Measurements from ENCODE around the gene CCDC7.
"Not testable (repeated sequence)": the region's sequence is repeated elsewhere in the genome, so short reads cannot be mapped to it uniquely, and the experiment has no call there.

CCDC7 gene

DNA sequence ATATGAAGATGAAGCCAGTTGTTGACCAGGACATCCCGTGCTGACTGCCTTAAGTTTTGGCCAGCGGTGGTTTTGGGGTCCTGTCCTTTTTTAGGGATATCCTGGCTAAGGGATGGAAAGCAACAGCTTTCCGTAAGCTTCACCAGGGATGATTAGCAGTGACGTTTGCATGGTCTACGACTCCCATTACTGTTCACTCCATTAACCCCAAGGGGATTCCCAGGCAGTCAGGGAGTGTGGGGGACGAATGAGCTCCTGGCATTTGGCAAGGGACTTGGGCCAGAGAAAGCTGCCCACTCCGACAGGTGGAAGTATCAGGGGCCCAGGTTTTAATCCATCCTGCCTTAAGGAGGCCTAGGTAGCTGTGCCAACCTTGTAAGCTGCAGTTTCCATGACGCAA lies 445.3 kb downstream of the CCDC7 start:
- DNase-seq, result no peak

DNA sequence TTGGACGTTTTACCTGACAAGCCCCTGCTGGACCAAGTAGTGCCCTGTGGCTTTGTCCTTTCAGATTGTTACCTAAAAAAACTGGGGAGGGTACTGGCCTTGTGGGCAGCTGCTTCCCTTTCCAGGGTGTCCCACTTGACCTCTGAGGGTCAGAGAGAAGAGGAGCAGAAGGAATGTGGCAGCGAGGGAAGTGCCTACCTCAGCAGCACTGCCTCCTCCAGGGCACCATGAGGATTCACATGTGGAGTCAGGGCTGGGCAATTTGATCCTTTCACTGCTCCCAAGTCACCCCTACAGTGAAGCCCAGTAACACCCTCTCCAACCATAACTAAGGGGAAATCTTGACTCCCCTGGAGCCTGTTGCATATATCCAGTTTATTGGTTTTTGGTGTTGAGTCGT lies 447.5 kb downstream of the CCDC7 start:
- DNase-seq, result no peak

DNA sequence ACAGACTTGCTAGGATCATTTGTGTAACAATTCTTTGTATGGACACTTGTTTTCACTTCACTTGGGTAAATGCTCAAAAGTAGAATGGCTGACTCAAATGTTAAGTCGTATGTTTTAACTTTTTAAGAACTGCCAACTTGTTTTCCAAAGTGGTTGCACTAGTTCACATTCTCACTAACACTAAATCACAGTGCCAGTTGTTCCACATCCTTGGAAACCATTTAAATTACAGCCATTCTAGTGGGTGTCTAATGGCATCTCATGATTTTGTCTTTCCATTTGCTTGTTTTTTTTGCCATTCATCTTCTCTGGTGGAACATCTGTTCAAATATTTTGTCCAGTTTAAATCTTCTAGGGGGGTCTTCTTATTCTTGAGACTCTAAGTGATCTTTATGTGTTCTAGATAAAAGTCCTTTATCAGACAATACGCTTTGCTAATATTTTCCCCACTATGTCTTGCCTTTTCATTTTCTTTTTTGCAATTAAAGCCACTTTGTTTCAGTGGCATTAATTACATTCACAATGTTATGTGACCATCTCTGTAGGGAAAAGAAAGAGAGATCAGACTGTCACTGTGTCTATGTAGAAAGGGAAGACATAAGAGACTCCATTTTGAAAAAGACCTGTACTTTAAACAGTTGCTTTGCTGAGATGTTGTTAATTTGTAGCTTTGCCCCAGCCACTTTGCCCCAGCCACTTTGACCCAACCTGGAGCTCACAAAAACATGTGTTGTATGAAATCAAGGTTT lies 448.1 kb downstream of the CCDC7 start:
- DNase-seq, result no peak

DNA sequence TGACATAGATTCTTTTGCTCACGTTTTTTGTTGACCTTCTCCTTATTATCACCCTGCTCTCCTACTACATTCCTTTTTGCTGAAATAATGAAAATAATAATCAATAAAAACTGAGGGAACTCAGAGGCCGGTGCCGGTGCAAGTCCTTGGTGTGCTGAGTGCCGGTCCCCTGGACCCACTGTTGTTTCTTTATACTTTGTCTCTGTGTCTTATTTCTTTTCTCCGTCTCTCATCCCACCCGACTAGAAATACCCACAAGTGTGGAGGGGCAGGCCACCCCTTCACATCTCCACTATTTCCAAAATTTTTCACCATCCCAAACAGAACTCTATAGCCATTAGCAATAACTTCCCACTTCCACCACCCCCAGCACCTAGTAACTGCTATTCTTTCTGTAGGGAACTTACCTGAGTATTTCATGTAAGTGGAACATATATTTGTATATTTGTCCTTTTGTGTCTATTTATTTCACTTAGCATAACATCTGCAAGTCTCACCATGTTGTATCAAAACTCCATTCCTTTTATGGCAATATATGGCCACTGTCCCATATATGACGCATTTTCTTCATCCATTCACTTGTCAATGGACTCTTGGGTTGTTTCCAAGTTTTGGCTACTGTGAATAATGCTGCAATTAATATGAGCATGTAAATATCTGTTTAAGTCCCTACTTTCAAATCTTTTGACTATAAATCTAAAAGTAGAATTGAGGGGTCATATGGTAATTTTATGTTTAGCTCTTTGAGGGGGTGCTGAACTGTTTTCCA lies 449.4 kb downstream of the CCDC7 start:
- DNase-seq, result not testable (repeated sequence)

DNA sequence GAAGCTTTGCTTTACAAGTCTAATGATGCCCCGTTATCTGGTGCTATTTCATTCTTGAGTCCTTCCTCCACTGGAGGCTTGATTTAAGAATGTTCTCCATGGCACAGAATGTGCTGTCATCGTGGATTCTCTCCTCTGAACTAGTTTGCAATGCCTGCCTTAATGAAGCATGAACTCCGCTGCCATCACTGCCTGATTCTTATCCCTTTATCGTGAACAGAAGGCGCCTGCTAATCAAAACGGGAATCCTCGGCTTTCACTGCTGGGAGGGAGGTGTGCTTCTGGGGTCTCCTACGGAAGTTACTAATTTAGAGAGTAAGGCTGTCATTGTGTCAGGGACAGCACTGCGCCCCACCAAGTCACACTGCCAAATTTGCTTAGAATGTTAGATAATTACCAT lies 455.9 kb downstream of the CCDC7 start:
- DNase-seq, result no peak

DNA sequence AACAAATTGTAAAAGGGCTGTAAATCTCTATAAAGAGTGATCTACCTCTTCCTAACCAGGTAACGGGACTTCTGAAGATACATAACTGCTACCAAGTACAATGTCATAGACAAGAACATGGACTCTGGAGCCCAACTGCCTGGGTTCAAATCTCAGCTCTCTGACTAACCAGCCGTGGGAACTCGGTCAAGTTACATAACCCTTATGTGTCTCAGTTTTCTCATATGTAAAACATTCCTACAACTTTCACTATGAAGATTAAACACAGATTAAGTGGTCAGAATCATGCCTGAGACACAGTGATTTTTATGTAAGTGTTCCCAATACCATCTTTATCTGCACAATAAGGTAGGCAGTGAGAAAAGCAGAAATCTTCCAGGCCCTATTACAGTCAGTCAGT lies 459.5 kb downstream of the CCDC7 start:
- DNase-seq, result no peak

DNA sequence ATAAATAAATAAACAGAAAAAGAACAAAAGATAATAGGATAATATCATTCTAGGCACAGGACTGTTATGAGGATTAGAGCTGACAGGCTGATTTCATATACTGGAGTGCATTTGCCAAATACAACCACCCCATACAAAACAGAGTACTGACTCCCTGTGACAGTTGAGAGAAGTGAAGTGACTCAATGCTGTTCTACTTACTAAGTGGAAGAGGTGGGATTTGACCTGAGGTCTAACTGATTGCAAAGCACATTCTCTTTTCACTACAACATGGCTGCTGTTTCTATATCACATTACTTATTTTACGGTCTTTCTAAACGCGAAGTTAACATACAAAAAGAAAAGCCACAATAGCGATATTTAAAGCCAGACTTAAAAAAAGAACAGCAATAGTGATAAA lies 460.7 kb downstream of the CCDC7 start:
- DNase-seq, result no peak

DNA sequence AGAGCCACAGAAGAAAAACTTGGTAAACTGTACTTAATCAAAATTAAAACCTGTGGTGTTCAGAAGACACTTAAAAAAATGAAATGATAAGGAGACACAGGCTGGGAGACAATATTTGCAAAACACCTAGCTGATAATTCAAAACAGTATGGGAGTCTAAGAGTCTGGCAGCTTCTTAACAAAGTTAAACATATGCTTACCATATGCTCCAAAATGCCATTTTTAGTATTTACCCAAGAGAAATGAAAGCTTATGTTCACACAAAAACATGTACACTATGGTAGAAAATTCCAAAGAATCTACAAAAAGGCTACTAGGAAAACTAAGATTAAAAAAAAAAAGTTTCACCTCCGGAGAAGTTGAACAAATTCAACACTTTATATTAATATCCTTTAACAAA lies 463.5 kb downstream of the CCDC7 start:
- DNase-seq, result no peak

DNA sequence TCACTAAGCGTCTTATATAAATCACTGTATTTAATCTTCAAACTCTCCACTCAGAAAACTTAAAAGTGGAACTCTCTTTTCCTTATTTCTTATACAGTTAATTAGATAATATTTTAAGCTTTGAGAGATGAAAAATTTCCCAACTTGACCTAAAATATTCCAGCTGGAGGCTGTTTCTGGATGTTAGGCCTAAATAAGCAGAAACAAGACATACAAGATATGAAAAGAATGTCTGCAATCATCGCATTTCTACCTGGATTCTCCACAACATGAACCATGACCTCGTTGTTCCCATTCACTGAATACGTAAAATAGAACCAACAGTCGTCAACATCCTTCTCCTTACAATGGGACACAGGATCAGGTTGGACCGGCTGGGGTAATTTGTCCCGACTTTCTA lies 464.0 kb downstream of the CCDC7 start:
- not testable (repeated sequence) for DNase-seq

DNA sequence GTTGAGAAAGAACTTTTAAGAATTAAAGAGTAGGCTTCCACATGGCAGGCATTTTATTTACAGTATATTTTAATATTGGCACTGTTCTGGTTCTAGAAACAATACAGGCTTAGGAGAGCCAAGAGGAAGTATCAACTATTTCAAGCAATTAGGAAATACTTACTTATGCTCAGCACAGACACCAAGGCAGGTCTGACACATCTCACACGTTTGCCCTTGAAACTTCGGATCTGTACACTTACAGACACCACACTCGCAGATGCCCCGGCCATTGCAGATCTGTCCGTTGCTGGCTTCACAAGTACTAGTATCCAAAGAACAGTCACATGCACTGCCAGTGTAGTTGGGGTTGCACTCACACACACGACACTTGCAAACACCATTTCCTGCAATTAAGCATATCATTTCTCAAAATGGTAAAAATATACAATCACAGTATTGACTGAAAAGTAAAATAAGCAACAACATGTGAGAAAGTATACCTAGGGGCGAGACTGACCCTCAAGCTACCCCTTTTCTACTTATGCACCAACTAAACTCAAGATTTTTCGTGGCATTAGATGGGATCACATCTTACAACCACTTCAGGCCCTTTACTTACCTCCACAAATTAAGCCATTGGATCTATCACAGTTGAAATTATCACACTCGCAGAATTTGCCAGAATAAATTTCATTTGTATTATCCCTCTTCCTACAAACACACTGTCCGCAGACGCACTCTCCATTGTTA lies 465.5 kb downstream of the CCDC7 start:
- no peak for DNase-seq

DNA sequence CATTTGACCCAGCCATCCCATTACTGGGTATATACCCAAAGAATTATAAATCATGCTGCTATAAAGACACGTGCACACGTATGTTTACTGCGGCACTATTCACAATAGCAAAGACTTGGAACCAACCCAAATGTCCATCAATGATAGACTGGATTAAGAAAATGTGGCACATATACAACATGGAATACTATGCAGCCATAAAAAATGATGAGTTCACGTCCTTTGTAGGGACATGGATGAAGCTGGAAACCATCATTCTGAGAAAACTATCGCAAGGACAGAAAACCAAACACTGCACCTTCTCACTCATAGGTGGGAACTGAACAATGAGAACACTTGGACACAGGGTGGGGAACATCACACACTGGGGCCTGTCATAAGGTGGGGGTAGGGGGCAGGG lies 471.9 kb downstream of the CCDC7 start:
- not testable (repeated sequence) for DNase-seq

DNA sequence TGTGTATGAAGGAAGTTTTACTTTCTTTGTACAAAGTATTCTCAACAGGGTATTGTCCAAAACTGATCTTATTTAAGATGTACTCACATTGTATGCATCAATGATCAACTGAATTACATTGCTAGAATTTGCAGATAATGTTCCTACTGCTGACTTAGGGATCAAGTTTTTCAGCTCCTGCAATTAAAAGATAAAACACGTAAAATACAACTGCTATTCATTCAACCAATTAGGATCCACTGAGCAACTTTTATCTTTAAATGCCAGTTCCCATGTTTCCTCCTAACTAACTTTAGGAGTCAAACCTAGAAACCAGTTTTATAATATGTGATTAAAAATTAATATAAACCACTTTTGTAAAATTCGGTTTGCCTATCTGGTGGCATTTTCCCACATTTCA lies 476.2 kb downstream of the CCDC7 start:
- DNase-seq, result no peak

DNA sequence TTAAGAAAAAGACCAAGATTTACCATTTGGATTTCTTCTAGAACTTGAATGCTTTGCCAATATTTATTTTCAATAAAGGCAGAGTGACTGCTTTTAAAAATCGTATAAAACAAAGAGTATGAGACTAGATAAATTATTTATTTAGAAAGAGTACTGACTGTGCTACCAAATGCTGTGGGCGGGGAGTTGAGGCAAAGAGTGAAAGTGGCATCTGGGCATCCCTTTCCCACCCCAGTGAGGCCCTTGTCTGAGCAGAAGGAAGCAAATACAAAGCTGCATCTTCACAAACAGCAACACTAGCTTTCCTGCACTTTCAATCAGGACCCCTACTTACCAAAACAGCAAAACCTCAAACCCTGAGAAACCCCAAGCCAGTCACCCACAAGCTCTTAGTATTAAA lies 477.2 kb downstream of the CCDC7 start:
- DNase-seq, result no peak

DNA sequence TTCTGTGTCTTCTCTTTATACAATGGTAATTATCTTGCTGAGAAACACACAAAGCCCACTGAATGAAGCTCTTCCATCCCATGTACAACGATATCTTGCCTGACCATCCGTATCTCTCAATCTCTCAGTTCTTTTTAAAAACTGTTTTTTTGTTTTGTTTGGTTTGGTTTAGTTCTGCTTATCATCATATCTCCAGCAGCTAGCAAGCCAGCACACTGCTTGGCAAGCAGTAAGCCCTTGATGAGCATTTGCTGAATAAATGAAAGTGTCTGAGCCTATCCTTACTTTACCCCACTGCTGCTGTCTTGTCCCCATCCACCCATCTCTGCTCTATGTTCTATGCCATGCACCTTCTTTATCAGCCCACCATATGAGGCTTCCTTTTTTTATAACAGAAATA lies 477.9 kb downstream of the CCDC7 start:
- no peak for DNase-seq

All from stimulated activated CD4-positive, alpha-beta T cell treated with anti-CD3 and anti-CD28 coated beads, Interleukin-15, amount 100 ng/mL, for 24 hours (primary cell).